HepG2 (cell line): ENCODE results near the gene PPFIA2.

ENCODE experiments used
- AFF4 ChIP-seq: sonication (generic); formaldehyde crosslinking; IDR thresholded peaks from 2 replicates; pipeline ENCODE4 v1.4.0; 2020; ENCODE audit warnings: missing genetic modification reagents
- GPN1 ChIP-seq: sonication (generic); formaldehyde crosslinking; IDR thresholded peaks from 2 replicates; pipeline ENCODE4 v1.5.1; 2020; ENCODE audit warnings: missing genetic modification reagents, borderline replicate concordance

GRCh38 chr12:81386101-81386500 lies 373.0 kb downstream of the PPFIA2 start:
- TF ChIP-seq AFF4 (CRISPR knock-in tag) (no peak), GPN1 (no peak)
